ENCODE results near the gene ACAT1. TPM values are rescaled to one million over a fixed set of nuclear protein-coding genes. Genes with fewer than 3 reads are reported as not detected.
A peak's percentile ranks its signal among the peaks of the same experiment; 100 is the strongest.

Gene ACAT1
- 10 to 100 TPM; 42.3 to 46.5 TPM for total RNA-seq

DNA sequence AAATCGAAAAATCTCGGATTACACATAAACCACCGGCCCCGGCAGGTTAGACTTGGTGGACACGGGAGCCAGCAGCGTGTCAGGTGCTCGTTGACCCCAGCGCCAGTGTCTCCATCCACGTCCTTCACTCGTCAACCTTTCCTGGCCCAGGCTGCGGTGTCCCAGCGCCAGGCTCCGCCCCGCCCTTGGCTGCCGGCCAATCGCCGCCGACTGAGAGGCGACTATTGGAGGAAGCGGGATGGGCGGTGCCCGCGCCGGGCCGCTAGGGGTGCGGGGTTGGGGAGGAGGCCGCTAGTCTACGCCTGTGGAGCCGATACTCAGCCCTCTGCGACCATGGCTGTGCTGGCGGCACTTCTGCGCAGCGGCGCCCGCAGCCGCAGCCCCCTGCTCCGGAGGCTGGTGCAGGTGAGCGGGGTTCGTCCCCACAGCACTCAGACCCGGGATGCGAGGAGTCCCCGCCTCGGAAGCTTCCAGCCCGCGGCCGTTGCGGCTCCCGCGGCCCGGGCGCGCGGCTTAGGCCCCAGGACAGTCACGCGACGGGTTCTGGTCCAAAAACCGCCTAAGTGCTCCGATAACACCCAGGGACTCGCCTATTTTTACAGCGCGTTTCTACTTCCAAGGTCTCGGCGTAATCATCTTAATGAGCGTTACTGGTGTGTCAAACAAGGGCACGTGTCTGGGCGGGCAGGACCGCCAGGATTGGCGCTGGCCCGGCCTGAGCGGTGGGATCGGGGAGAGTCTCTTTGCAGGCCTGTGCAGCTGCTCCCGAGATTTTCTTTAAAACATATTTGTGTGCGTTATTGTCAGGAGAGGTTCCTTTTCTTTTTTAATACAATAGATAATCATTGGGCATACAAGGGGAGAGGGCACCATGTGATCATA, at the start of gene ACAT1:
Gene ACAT1 (plus strand): TSS at position 294 of the 882 bp plus-strand sequence. CDS start 40 bp downstream, at position 334.
- Mint-ChIP-seq H3K4me1 (peaks cover 49% of the 10 kb centered on the region), H3K4me3 (peak within 1 kb of the TSS; percentile 82), H3K36me3 (ENCODE audit: low read depth) (peaks cover 27% of the 10 kb centered on the region), H3K27me3 (no peaks in the 10 kb centered on the region), H3K9me3 (no peaks in the 10 kb centered on the region), H3K27ac (peak within 1 kb of the TSS; percentile 90)
- DNase-seq, result peak; percentile 96
- ChIA-PET POLR2A (interaction anchor here (0.7 kb wide), 1 partner anchor 252 kb away, joined by 3 read pairs; no protein-coding TSS in a partner anchor), CTCF (interaction anchor here (0.5 to 2.1 kb wide), 6 partner anchors 10 to 1872 kb away, joined by 3 to 7 read pairs (median 3); partner anchors contain the start of gene DDX10)

DNA sequence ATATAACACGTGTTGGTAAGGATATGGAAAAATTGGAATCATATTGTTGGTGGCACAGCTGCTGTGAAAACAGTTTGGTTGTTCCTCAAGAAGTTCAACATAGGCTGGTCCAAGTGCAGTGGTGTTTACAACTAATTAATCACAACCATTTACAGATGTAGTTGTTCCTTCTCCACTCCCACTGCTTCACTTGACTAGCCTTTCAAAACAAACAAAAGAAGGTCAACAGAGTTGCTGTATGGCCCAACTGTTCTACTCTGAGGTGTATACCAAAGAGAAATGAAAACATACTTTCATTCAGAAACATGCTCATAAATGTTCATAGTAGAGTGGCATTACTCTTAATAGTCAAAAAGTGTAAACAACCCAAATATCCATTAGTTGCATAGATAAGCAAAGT, 36.6 kb upstream of the ACAT1 start:
- Mint-ChIP-seq H3K4me1 (no peaks in the 10 kb centered on the region), H3K36me3 (ENCODE audit: low read depth) (peaks cover 38% of the 10 kb centered on the region), H3K27ac (no peak overlapping the region), H3K27me3 (no peaks in the 10 kb centered on the region), H3K9me3 (no peaks in the 10 kb centered on the region), H3K4me3 (no peak overlapping the region)
- CTCF ChIA-PET, result interaction anchor here (0.6 to 1.4 kb wide), 2 partner anchors 11 to 36 kb away, joined by 3 read pairs; no protein-coding TSS in a partner anchor
- DNase-seq, result no peak
- POLR2A ChIA-PET, result no interaction called here

GRCh38 chr11:108085672-108086071, 35.7 kb upstream of the ACAT1 start:
- no peaks in the 10 kb centered on the region for H3K9me3 Mint-ChIP-seq
- peaks cover 35% of the 10 kb centered on the region for H3K36me3 Mint-ChIP-seq (ENCODE audit: low read depth)
- no peak overlapping the region for H3K27ac Mint-ChIP-seq
- no peak overlapping the region for H3K4me3 Mint-ChIP-seq
- CTCF ChIA-PET, result interaction anchor here (0.6 kb wide), 1 partner anchor 19 kb away, joined by 3 read pairs; no protein-coding TSS in a partner anchor
- H3K27me3 Mint-ChIP-seq, result no peaks in the 10 kb centered on the region
- DNase-seq, result no peak
- no peaks in the 10 kb centered on the region for H3K4me1 Mint-ChIP-seq
- POLR2A ChIA-PET, result no interaction called here

DNA sequence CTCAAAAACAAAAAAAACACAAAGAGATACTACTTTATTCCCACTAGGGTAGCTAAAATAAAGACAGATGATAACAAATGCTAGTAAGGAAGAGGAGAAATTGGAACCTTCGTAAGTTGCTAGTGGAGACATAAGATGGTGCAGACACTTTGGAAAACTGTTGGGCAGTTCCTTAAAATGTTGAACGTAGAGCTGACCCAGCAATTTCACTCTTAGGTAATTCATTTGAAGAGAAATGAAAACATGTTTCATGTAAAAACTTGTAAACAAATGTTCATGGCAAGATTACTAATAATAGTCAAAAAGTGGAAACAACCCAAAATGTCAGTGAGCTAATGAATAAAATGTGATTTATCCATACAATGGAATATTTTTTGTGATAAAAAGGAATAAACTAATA, 29.2 kb upstream of the ACAT1 start:
- ChIA-PET CTCF (interaction anchor here (0.6 to 1.5 kb wide), 3 partner anchors 10 to 19 kb away, joined by 3 read pairs; no protein-coding TSS in a partner anchor), POLR2A (interaction anchor here (0.7 kb wide), 1 partner anchor 318 kb away, joined by 3 read pairs; no protein-coding TSS in a partner anchor)
- Mint-ChIP-seq H3K27me3 (no peaks in the 10 kb centered on the region), H3K27ac (no peak overlapping the region), H3K4me3 (no peak overlapping the region), H3K9me3 (no peaks in the 10 kb centered on the region), H3K4me1 (peaks cover 4% of the 10 kb centered on the region), H3K36me3 (ENCODE audit: low read depth) (peaks cover 23% of the 10 kb centered on the region)
- no peak for DNase-seq

- Mint-ChIP-seq H3K4me3 (no peak overlapping the region), H3K36me3 (ENCODE audit: low read depth) (peaks cover 29% of the 10 kb centered on the region), H3K4me1 (peaks cover 4% of the 10 kb centered on the region), H3K9me3 (no peaks in the 10 kb centered on the region), H3K27me3 (no peaks in the 10 kb centered on the region), H3K27ac (peak overlapping the region; percentile 44)
- ChIA-PET CTCF (interaction anchor here (1.5 kb wide), 1 partner anchor 19 kb away, joined by 3 read pairs; no protein-coding TSS in a partner anchor), POLR2A (no interaction called here)
- DNase-seq, result no peak
These were observed 28.1 kb upstream of the ACAT1 start for GRCh38 chr11:108093128-108093904.

DNA sequence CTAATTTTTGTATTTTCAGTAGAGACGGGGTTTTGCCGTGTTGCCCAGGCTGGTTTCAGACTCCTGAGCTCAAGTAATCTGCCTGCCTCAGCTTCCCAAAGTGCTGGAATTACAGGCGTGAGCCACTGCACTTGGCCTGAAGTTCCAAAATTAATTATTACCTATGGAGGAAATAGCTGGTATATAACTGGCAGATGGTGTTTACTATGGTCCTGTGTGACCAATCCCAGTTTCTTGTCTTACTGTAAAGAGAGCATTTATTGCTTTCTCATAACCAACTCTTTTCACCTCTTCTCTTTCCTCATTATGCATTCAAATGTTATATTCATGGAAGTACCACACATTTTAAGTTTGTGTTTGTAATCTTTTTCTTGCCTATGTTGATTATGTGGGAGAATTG, 24.2 kb upstream of the ACAT1 start:
- Mint-ChIP-seq H3K4me3 (no peak overlapping the region), H3K27me3 (no peaks in the 10 kb centered on the region), H3K4me1 (peaks cover 4% of the 10 kb centered on the region), H3K36me3 (ENCODE audit: low read depth) (peaks cover 40% of the 10 kb centered on the region), H3K27ac (peak overlapping the region; percentile 7), H3K9me3 (no peaks in the 10 kb centered on the region)
- DNase-seq, result no peak
- ChIA-PET POLR2A (no interaction called here), CTCF (interaction anchor here (1.1 to 1.5 kb wide), 2 partner anchors 15 to 21 kb away, joined by 4 read pairs; no protein-coding TSS in a partner anchor)

DNA sequence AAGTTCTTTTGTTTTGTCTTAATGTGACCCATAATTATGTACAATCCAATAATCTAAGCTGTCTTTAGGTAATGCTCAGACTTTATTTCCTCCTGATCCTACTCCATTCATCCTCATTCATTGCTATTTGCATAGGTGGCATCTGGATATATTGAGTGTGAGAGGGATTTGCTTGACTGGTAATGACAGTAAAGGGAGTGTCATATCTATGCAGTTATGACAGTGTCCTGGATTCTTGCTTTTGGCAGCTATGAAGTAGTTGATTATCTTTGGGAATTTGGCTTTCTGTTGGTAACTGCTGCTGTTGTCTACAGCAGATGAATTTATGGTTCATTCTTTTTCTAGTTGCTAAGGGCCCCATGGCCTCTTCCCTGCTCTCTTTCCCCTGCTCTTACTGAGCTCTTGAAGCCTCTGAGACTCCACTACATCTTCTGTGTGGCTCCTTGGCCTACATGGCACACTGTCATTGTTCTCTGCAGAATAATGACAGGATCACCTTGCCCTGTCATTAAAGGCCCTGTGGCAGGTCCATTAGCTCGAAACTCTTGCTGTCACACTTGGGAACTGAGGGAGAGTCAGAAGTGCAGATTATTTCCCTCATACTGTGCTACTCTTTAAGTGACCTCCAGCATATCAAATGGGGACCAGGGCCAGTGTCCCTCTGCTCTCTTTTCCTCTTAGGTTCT, 20.1 kb upstream of the ACAT1 start:
- Mint-ChIP-seq H3K27me3 (no peaks in the 10 kb centered on the region), H3K4me1 (no peaks in the 10 kb centered on the region), H3K4me3 (no peak overlapping the region), H3K27ac (no peak overlapping the region), H3K9me3 (no peaks in the 10 kb centered on the region), H3K36me3 (ENCODE audit: low read depth) (peaks cover 37% of the 10 kb centered on the region)
- POLR2A ChIA-PET, result no interaction called here
- CTCF ChIA-PET, result no interaction called here
- DNase-seq, result no peak

DNA sequence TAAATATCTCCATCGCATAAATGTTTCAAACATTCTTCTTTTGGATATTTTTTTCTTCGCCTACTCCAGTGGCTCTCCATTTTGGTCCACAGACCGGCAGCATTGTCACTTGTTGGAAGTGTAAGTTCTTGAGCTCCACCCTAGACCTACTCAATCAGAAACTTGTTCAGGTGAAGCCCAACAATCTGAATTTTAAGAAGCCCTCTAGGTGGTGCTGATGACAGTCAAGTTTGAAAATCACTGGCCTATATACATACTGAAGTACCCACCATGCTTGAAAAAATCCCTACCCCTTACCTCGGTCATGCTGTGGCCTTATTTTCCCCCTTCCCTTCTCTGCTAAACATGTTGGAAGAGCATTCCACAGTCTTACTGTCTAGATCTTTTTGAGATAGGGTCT, 10.2 kb upstream of the ACAT1 start:
- Mint-ChIP-seq H3K27me3 (no peaks in the 10 kb centered on the region), H3K4me3 (no peak overlapping the region), H3K36me3 (ENCODE audit: low read depth) (peaks cover 1% of the 10 kb centered on the region), H3K27ac (peak overlapping the region; percentile 5), H3K9me3 (no peaks in the 10 kb centered on the region), H3K4me1 (peaks cover 3% of the 10 kb centered on the region)
- ChIA-PET CTCF (interaction anchor here (0.6 kb wide), 1 partner anchor 19 kb away, joined by 3 read pairs; no protein-coding TSS in a partner anchor), POLR2A (no interaction called here)
- no peak for DNase-seq

GRCh38 chr11:108112057-108112456, 9.3 kb upstream of the ACAT1 start:
- no peak overlapping the region for H3K4me3 Mint-ChIP-seq
- H3K36me3 Mint-ChIP-seq (ENCODE audit: low read depth), result no peaks in the 10 kb centered on the region
- DNase-seq, result no peak
- H3K27ac Mint-ChIP-seq, result no peak overlapping the region
- peaks cover 3% of the 10 kb centered on the region for H3K4me1 Mint-ChIP-seq
- H3K27me3 Mint-ChIP-seq, result no peaks in the 10 kb centered on the region
- no peaks in the 10 kb centered on the region for H3K9me3 Mint-ChIP-seq
- ChIA-PET CTCF (interaction anchor here (0.7 kb wide), 1 partner anchor 128 kb away, joined by 4 read pairs; no protein-coding TSS in a partner anchor), POLR2A (no interaction called here)

DNA sequence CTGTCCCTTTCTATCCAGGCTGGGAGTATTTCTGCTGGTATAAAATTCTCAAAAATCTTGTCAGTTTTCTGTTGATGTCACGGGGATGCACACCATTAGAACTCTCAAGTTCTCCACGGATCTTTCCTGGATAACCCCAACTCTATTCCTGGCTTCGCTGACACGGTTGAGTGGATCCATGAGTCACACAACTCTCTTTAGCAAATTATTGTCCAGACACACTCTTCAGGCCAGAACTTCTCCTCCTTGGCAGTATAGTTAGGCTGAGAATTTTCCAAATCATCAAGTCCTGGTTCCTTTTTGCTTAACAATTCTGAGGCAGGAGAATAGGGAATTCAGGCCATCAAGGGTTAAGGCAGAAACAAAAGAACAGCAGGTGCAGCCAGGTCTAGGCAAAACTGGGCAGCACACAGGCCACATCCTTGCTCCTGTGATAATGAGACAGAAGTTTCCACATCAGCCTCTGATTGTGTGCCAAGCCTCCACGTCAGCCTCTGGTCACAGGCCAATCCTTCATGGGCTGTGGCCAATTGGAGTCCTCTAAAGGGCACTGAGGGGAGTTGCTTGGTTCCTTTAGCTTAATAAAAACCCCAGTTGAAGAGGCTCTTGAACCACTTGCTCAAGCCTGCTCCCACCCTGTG, 5.7 kb upstream of the ACAT1 start:
- Mint-ChIP-seq H3K4me1 (peaks cover 7% of the 10 kb centered on the region), H3K9me3 (no peaks in the 10 kb centered on the region), H3K27ac (no peak overlapping the region), H3K36me3 (ENCODE audit: low read depth) (no peaks in the 10 kb centered on the region), H3K27me3 (no peaks in the 10 kb centered on the region), H3K4me3 (no peak overlapping the region)
- no peak for DNase-seq
- ChIA-PET CTCF (no interaction called here), POLR2A (no interaction called here)

DNA sequence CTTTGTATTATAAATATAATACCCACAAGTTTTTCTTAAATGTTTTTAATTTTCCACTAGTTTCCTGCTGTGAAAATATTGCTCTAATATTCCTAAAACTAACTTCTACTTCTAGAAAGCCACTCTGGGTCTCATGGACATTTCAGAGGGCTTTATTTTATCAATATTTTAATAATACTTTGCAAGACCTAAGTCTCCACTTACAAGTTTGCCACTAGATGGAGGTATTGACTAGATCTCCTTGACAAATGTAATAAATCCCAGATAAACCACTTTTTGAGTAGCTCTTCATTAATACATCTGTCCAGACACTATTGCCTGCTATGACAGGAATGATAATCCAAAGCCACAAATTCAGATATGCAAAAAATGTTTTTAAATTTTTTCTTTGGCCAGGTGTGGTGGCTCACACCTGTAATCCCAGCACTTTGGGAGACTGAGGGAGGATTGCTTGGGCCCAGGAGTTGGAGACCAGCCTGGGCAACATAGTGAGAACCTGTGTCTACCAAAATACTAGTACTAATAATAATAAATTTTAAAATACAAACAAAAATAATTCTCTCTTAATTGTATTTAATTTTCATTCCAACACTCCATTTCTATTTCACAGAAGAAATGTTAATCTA, 3.5 kb upstream of the ACAT1 start:
- Mint-ChIP-seq H3K4me3 (no peak overlapping the region), H3K4me1 (peaks cover 23% of the 10 kb centered on the region), H3K9me3 (no peaks in the 10 kb centered on the region), H3K36me3 (ENCODE audit: low read depth) (peaks cover 7% of the 10 kb centered on the region), H3K27ac (no peak overlapping the region), H3K27me3 (no peaks in the 10 kb centered on the region)
- POLR2A ChIA-PET, result interaction anchor here (0.5 to 0.6 kb wide), 2 partner anchors 9 to 753 kb away, joined by 4 to 9 read pairs; no protein-coding TSS in a partner anchor
- CTCF ChIA-PET, result interaction anchor here (0.6 to 1.8 kb wide), 5 partner anchors 10 to 533 kb away, joined by 3 to 4 read pairs (median 3); no protein-coding TSS in a partner anchor
- no peak for DNase-seq
